Left lung (tissue), 10 donors: Measurements from ENCODE around the gene CHST8. TPM values are rescaled to one million over a fixed set of nuclear protein-coding genes. Genes with fewer than 3 reads are reported as not detected.

Experiments
- ATAC-seq: fragments of 200-7000 bp; cut with Tn5 transposase; one replicate; pipeline ENCODE4 v1.9.1; 2020; ENCODE audit warnings: moderate library complexity
- DNase-seq, 4 donors: peaks; one replicate each; pipeline ENCODE4 v3.0.0-alpha.2; 2013 to 2020
- H3K27ac ChIP-seq, 2 donors: fragments of 200-600 bp; sonication (generic) in 1 of 2; one replicate each; pipeline versions ENCODE4 v1.5.0 to v1.8.0; 2020 to 2021
- H3K27me3 ChIP-seq, 2 donors: fragments of 200-600 bp; sonication (generic) in 1 of 2; one replicate each; pipeline versions ENCODE4 v1.5.0 to v1.8.0; 2020 to 2021
- H3K36me3 ChIP-seq, 2 donors: fragments of 200-600 bp; sonication (generic) in 1 of 2; one replicate each; pipeline versions ENCODE4 v1.5.0 to v1.8.0; 2020 to 2021
- H3K4me1 ChIP-seq, 2 donors: fragments of 200-600 bp; one replicate each; pipeline ENCODE4 v1.8.0; 2021
- H3K4me3 ChIP-seq, 2 donors: fragments of 200-600 bp; sonication (generic) in 1 of 2; one replicate each; pipeline versions ENCODE4 v1.5.0 to v1.8.0; 2020 to 2021; ENCODE audit warnings: mild to moderate bottlenecking in 1 of 2
- H3K9me3 ChIP-seq, 2 donors: fragments of 200-600 bp; sonication (generic) in 1 of 2; one replicate each; pipeline versions ENCODE4 v1.5.0 to v1.8.0; 2020 to 2021
- CTCF ChIP-seq, 2 donors: fragments of 200-600 bp; sonication (generic) in 1 of 2; IDR thresholded peaks; one replicate each; pipeline versions ENCODE4 v1.5.0 to v1.8.0; 2021; ENCODE audit warnings: antibody characterized with exemption in 2 of 2
- intact Hi-C, 2 donors: fragments of 100-400 bp; cut with DNase I; formaldehyde crosslinking; loops; one replicate each; pipeline versions ENCODE4 v1.11.2 to v1.14.2; 2022
- polyA plus RNA-seq, 6 donors: library from polyadenylated mRNA; unstranded; fragments of 120-200 nt; gene quantifications; one replicate each; pipeline ENCODE4 v1.2.1, GENCODE V29; 2013; ENCODE audit not compliant: insufficient read length in 6 of 6
- total RNA-seq, 2 donors: library from RNA; stranded (reverse); fragmentation: NEBNext Ultra II Directional; extraction: Animal tissue kit (Norgen Biotek cat#: 25700); gene quantifications; one replicate each; pipeline ENCODE4 v1.2.1, GENCODE V29; 2021
- donor health status: DM: no; HTN: yes; CAD: no.
- donor health status: DM: no; HTN: no; CAD: no.

The CHST8 gene
- total and polyA plus RNA-seq, 8 donors: 0.24 to 0.47 TPM; not detected in 6

GRCh38 chr19:33628921-33629825 is 7.4 kb downstream of the CHST8 start:
- H3K4me1 ChIP-seq: no peaks in the 10 kb centered on the region
- H3K4me3 ChIP-seq: no peak overlapping the region
- no peaks in the 10 kb centered on the region for H3K36me3 ChIP-seq
- H3K9me3 ChIP-seq: no peaks in the 10 kb centered on the region
- ATAC-seq (no peak), DNase-seq (no peak)
- peaks cover 6 to 77% of the 10 kb centered on the region in 2 donors for H3K27me3 ChIP-seq
- no peak overlapping the region for H3K27ac ChIP-seq
- TF ChIP-seq CTCF (IDR thresholded peaks at IDR 0.05): no peak
- intact Hi-C loops: no loop called here

DNA sequence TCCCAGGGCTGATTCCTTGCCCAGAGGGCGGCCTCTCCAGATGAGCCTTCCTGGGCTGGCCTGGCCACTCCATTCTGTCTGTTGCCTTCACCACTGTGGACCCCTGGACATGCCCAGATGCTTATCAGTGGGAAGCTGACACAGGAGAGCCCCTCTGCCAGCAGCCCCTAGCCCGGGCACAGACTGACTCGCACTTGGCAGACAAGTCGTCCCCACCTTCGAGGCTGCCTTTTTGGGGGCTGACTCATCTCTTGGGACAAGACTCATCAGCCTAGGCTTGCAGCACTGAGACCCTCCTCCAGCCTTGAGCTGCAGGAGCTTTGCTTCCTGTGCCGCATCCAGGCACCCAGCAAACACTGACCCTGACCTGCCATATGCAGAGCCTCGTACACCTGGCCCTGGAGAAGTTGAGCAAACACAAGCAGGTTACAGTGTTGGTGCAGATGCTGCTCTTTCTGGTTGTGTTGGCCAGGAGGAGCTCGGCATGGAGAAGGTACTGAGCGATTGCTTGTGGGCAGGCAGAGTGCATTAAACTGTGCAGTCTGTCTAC is 8.1 kb downstream of the CHST8 start:
- ATAC-seq (no peak), DNase-seq (no peak)
- Histone ChIP-seq H3K4me3 (no peak overlapping the region), H3K36me3 (no peaks in the 10 kb centered on the region), H3K27ac (no peak overlapping the region), H3K9me3 (no peaks in the 10 kb centered on the region), H3K27me3 (peaks cover 0 to 72% of the 10 kb centered on the region in 2 donors), H3K4me1 (no peaks in the 10 kb centered on the region)
- no peak for TF ChIP-seq CTCF (IDR thresholded peaks at IDR 0.05)
- intact Hi-C loops: no loop called here

DNA sequence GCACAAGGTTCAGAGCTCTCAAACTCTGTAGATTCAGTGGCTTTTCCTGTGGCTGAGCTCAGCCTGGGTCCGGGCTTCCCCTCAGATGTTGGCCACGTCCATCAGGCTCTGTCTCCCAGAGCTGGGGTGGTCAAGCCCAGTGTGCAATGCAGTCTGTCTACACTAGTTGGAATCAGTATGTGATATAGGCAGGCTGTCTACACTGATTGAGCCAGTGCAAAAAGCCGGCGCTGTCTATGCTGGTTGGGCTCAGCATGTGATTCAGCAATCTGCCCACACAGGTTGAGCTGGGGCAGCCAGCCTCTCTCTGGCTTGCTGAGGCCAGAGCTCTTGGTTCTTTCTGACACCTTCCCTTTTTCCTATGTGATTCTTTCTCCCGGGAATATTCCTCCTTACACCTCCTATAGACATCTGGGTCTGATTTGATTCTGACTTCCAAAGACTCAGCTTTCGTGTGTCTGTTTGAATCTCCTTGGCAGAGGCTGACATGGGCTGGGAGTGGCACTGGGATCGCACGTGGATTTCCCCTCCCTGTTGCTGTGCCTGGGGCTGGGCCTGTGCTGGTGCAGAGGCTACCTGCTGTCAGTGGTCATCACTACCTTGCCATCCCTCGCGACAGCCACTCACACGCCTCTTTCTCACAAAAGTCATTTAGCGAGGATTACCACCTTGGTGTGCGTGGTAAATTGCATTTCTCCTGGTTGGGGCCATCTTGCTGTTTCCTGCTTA is 9.3 kb downstream of the CHST8 start:
- intact Hi-C loops: no loop called here
- H3K27me3 ChIP-seq: peaks cover 0 to 65% of the 10 kb centered on the region in 2 donors
- no peaks in the 10 kb centered on the region for H3K4me1 ChIP-seq
- ATAC-seq (no peak), DNase-seq (no peak)
- H3K9me3 ChIP-seq: no peaks in the 10 kb centered on the region
- H3K27ac ChIP-seq: no peak overlapping the region
- no peaks in the 10 kb centered on the region for H3K36me3 ChIP-seq
- no peak for TF ChIP-seq CTCF (IDR thresholded peaks at IDR 0.05)
- no peak overlapping the region for H3K4me3 ChIP-seq

GRCh38 chr19:33631609-33631973 is 9.8 kb downstream of the CHST8 start:
- intact Hi-C loops: no loop called here
- Histone ChIP-seq H3K27ac (no peak overlapping the region), H3K27me3 (peaks cover 0 to 63% of the 10 kb centered on the region in 2 donors), H3K36me3 (no peaks in the 10 kb centered on the region), H3K4me3 (no peak overlapping the region), H3K9me3 (no peaks in the 10 kb centered on the region), H3K4me1 (no peaks in the 10 kb centered on the region)
- ATAC-seq: no peak
- no peak for DNase-seq
- TF ChIP-seq CTCF (IDR thresholded peaks at IDR 0.05): no peak
